Cardiac septum (tissue), 1 donor: ENCODE results near the gene NEK5. TPM values are rescaled to one million over a fixed set of nuclear protein-coding genes. Genes with fewer than 3 reads are reported as not detected.

Source experiments
- DNase-seq: peaks from one replicate; pipeline ENCODE4 v3.0.0-alpha.2; 2020; ENCODE audit warnings: low spot score
- intact Hi-C: fragments of 100-400 bp; cut with DNase I; formaldehyde crosslinking; loops from one replicate; pipeline ENCODE4 v1.14.0; 2022
- total RNA-seq: library from RNA; stranded (reverse); fragmentation: NEBNext Ultra II Directional; extraction: Animal tissue kit (Norgen Biotek cat#: 25700); gene quantifications from one replicate; pipeline ENCODE4 v1.2.1, GENCODE V29; 2021
- donor health status: DM: no; HTN: no; CAD: no.

NEK5 gene
- total RNA-seq, 1 donor from 2014 or later: 0.67 TPM

GRCh38 chr13:52024481-52024880, 104.4 kb downstream of the NEK5 start, which contains the start of gene UTP14C:
TSS of gene UTP14C (plus strand) at chr13:52024691. CDS start at chr13:52028805, 4,114 bp downstream.
- DNase-seq: no peak
- intact Hi-C loops: no loop called here

- intact Hi-C loops: no loop called here
Observed at GRCh38 chr13:52022356-52022755, 106.5 kb downstream of the NEK5 start.

GRCh38 chr13:52020191-52020590, 108.7 kb downstream of the NEK5 start:
- intact Hi-C loops: no loop called here
- no peak for DNase-seq

More at GRCh38 chr13:52022356-52022755, 106.5 kb downstream of the NEK5 start:
- DNase-seq: no peak

DNA sequence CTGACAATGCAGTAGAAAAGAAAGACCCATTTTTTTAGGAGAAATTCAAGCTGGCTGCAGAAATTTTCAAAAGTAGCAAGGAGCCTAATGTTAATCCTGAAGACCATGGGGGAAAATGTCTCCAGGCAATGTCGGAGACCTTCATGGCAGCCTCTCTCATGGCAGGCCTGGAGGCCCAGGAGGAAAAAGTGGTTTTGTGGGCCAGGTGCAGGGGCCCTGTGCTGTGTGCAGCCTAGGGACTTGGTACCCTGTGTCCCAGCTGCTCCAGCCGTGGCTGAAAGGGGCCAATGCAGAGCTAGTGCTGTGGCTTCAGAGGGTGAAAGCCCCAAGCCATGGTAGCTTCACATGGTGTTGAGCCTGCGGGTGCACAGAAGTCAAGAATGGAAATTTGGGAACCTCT, 112.6 kb downstream of the NEK5 start:
- DNase-seq: no peak
- intact Hi-C loops: loop anchor here (10.0 kb wide), 1 partner anchor 179 kb away; no protein-coding TSS in a partner anchor

GRCh38 chr13:52012512-52012836, 116.4 kb downstream of the NEK5 start:
- DNase-seq: no peak
- intact Hi-C loops: loop anchor here (10.0 kb wide), 1 partner anchor 182 kb away; no protein-coding TSS in a partner anchor

DNA sequence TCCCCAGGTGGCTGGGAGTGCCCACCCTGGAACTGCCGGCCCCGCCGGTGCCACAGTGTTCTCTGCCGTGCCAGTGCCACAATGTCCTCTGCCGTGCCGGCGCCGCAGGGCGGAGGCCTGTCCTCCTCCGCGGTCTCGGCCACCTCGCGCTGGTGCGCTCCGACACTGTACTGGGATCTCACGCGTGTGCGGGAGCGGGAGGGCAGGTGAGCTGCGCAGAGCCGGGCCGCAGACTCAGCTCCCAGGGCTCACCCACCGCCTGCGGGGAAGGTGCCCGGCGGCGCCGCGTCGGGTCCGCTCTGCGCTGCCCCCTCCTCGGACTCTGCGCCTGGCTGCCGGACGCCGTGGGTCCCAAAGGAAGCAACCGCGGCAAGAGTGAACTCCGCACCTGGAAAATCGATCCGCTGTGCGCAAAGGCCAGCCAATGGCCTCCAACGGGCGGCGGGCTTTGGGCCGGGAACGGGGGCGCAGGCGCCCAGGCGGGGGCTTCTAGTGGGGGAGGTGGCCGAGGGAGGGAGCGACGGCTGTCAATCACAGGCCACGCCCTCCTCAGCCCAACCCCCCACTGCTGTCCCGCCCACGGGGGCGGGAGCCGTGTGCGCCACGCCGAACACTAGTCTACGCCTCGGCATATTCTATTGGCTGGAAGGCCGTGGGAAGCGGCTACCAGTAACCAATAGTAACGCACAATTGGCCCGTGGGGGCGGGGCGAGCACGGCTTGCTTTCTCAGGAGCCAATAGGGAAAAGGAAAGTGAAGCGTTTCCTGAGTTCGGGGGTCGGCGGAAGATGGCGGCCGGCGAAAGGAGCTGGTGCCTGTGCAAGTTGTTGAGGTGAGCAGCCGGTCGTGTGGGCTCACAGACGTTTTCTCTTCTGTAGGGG, 117.0 kb downstream of the NEK5 start, which contains the start of gene ALG11:
ALG11 (plus strand) TSS at position 767 of the 880 bp plus-strand sequence; CDS start at position 788, 21 bp downstream.
- intact Hi-C loops: loop anchor here (10.0 kb wide), 1 partner anchor 183 kb away; no protein-coding TSS in a partner anchor
- DNase-seq: peak; percentile 100

DNA sequence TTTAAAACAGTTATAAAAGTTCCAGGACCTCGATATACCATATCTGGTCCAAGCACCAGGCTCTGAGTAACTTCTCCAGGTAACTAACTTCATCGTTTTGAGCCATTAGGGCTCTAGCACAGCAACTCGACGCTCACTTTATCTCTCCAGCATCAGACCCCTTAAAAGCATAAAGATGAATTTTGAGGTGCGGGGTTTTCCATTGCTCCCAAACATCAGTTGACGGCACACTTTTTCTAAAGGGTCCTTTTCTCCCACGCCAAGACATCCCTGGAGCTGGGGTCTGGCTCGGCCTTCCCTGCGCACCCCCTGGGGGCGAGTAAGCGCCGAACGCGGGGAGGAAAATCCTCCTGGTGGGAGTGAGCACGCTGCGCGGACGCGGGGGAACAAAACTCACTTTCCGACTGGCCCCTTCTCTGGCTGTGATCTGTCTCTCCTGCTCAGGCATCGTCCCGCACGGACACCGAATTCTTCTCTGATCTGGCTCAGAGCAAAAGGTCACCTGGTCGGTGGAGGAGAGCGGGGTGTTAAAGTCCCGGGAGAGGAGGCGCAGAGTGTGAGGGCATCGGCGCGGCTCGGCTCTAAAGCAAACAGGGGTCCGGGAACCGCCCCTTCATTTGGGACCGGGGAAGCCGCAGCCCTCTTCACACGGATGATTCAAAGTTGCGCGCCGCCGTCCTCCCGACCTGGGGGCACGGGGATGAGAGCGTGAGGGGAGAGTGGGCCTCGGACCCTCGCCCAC, 117.8 kb downstream of the NEK5 start, which contains the start of gene ATP7B:
ATP7B (minus strand) TSS at position 561 of the 742 bp plus-strand sequence; CDS start at position 448, 113 bp downstream.
- intact Hi-C loops: loop anchor here (10.0 kb wide), 1 partner anchor 184 kb away; no protein-coding TSS in a partner anchor

GRCh38 chr13:52009946-52010345, 118.9 kb downstream of the NEK5 start:
- intact Hi-C loops: loop anchor here (10.0 kb wide), 2 partner anchors 55 to 185 kb away; no protein-coding TSS in a partner anchor
- no peak for DNase-seq

More for the DNA sequence above, 117.8 kb downstream of the NEK5 start, which contains the start of gene ATP7B:
- DNase-seq: peak; percentile 80

- DNase-seq: no peak
- intact Hi-C loops: loop anchor here (10.0 kb wide), 1 partner anchor 58 kb away; no protein-coding TSS in a partner anchor
Observed at GRCh38 chr13:52006523-52007245, 122.2 kb downstream of the NEK5 start.

GRCh38 chr13:52005841-52006522, 122.9 kb downstream of the NEK5 start:
- DNase-seq: no peak
- intact Hi-C loops: loop anchor here (10.0 kb wide), 1 partner anchor 59 kb away; no protein-coding TSS in a partner anchor

GRCh38 chr13:52004511-52005170, 124.2 kb downstream of the NEK5 start:
- intact Hi-C loops: loop anchor here (10.0 kb wide), 1 partner anchor 60 kb away; no protein-coding TSS in a partner anchor
- DNase-seq: no peak

DNA sequence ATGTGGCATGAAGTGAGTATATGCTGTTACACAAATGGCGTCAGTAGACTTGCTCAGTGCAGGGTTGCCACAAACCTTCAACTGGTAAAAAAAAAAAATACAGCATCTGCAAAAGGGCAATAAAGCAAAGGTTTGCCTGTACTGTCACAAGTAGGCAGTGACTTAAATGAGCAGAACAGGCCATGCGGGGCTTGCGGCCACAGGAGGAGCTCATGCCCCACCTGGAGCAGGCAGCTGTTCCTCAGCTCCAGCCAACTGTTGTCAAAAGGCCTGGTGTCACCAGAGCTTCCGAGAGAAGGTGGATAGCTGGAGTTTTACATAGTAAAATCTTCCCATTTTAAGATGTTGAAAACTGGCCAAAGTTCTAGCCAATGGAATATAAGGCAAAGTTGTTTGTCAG, 125.3 kb downstream of the NEK5 start:
- intact Hi-C loops: loop anchor here (10.0 kb wide), 1 partner anchor 61 kb away; no protein-coding TSS in a partner anchor
- no peak for DNase-seq

DNA sequence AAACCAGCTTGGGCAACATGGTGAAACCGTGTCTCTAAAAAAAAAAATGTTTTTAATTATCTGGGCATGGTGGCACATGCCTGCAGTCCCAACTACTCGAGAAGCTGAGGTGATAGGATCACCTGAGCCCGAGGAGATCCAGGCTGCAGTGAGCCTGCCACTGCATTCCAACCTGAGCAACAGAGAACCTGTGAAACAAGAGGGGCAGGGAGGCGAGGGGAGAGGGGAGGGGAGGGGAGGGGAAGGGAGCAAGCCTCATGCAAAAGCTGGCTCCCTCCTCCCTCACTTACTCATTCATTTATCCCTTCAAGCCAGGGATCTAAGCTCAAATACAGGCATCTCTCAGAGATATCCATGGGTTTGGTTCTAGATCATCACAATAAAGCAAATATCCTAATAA, 126.5 kb downstream of the NEK5 start:
- DNase-seq: no peak
- intact Hi-C loops: loop anchor here (10.0 kb wide), 1 partner anchor 62 kb away; no protein-coding TSS in a partner anchor

DNA sequence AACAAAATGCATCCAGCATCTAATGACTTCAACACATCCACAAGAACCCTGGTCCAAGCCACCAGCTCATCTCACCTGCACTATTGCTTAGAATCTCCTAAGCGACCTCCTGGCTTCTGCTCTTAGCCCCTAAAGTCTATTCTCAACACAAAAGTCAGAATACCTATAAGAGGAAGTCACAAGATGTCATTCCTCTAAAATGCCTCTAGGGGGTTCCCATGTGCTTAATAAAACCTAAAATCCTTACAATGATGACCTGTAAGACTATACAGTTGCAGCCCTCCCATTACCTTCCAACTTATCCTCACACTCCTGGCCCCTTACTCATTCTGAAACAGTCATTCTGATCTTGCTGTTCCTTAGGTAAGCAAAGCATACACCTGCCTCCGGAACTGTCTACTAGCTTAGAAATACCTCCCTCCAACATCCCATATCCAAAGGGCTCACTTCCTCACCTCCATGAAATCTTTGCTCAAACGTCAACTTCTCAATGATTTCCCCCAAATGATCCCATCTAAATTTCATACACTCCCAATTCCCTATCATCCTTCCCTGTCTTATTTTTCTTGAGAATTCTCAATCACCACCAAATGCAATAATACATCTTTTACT, 127.6 kb downstream of the NEK5 start:
- intact Hi-C loops: loop anchor here (2.0 to 10.0 kb wide), 2 partner anchors 64 to 128 kb away; partner anchors contain the start of gene NEK5
- DNase-seq: no peak

DNA sequence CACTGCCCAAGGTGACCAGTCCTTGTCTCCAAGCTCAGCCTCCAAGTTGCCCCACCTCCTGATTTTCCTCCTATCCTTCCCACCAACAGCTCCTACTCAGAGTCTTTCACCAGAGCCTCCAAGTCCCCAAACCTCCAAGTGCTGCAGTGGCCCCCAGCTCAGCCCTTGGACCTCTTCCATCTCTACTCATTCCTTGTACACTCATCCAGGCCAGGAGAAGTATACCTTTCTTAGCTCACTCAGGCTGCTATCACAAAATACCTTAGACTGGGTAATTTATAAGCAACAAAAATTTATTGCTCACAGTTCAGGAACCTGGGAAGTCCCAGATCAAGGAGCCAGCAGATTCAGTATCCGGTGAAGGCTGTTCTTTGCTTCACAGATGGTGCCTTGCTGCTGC, 129.0 kb downstream of the NEK5 start:
- intact Hi-C loops: loop anchor here (2.0 to 10.0 kb wide), 3 partner anchors 65 to 185 kb away; partner anchors contain the start of gene NEK5
- no peak for DNase-seq

DNA sequence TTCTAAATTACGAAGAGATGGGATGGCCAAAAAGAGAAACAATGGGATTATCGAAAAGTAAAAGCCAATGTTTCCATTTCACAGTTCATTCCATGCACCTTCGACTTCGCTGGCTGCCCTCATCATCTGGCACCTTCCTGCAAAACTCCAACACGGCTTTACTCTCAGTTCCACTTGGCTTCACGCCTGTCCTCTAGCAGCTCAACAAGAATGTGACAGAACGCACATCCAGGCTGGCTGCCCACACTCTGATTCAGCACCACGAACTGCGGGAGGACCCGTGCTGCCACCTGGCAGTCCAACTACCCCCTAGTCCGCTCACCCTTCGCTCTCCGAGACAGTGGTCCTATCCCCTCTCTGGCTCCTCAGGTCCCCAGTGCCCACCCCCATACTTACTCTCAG, 129.4 kb downstream of the NEK5 start:
- DNase-seq: peak; percentile 86
- intact Hi-C loops: loop anchor here (10.0 kb wide), 1 partner anchor 185 kb away; no protein-coding TSS in a partner anchor
